GM12891 (cell line): ENCODE measurements around the gene RILP.

ENCODE experiments used
- DNase-seq: peaks from one replicate; pipeline ENCODE4 v3.0.0; 2011; ENCODE audit warnings: low spot score; ENCODE audit not compliant: insufficient read length
- FAIRE-seq: peaks from 2 replicates; lab custom pipeline; 2011; peaks lifted over from hg19 to GRCh38; lab: Jason Lieb, UNC
- PAX5 ChIP-seq: IDR thresholded peaks from 2 replicates; pipeline ENCODE4 v1.6.1; 2011; ENCODE audit warnings: low read length, moderate library complexity, mild to moderate bottlenecking; ENCODE audit not compliant: insufficient read depth, severe bottlenecking
- POLR2A ChIP-seq: IDR thresholded peaks from 2 replicates; pipeline ENCODE4 v1.6.1; 2011; ENCODE audit warnings: low read depth, low read length, control low read depth
- POLR2AphosphoS5 ChIP-seq: IDR thresholded peaks from 2 replicates; pipeline ENCODE4 v1.6.1; 2011; ENCODE audit warnings: low read depth, low read length, control low read depth
- POU2F2 ChIP-seq: IDR thresholded peaks from 2 replicates; pipeline ENCODE4 v1.6.1; 2011; ENCODE audit warnings: low read depth, mild to moderate bottlenecking, control low read depth, low read length, moderate library complexity
- SPI1 ChIP-seq: IDR thresholded peaks from 2 replicates; pipeline ENCODE4 v1.6.1; 2011; ENCODE audit warnings: low read depth, low read length, control low read depth
- TAF1 ChIP-seq: IDR thresholded peaks from 2 replicates; pipeline ENCODE4 v1.6.1; 2011; ENCODE audit warnings: low read depth, low read length, control low read depth

Gene RILP

GRCh38 chr17:1640329-1641064 lies 9.2 kb downstream of the RILP start:
- DNase-seq, result no peak
- FAIRE-seq, result no peak
- no peak for TF ChIP-seq PAX5

- FAIRE-seq (no peak), DNase-seq (no peak)
- TF ChIP-seq POLR2A (no peak), PAX5 (no peak), SPI1 (no peak), POU2F2 (no peak), POLR2AphosphoS5 (no peak)
Observed at GRCh38 chr17:1639549-1640180, 10.0 kb downstream of the RILP start.

- FAIRE-seq, result no peak
- TF ChIP-seq SPI1 (no peak), POU2F2 (no peak), PAX5 (no peak), POLR2A (no peak), TAF1 (no peak), POLR2AphosphoS5 (no peak)
Observed at GRCh38 chr17:1638624-1639300, 10.9 kb downstream of the RILP start.

GRCh38 chr17:1638171-1638590 lies 11.5 kb downstream of the RILP start:
- FAIRE-seq (no peak), DNase-seq (no peak)
- TF ChIP-seq POU2F2, result no peak
- TF ChIP-seq PAX5, result no peak
- TF ChIP-seq POLR2AphosphoS5, result no peak
- TF ChIP-seq SPI1, result no peak
- no peak for TF ChIP-seq POLR2A
- no peak for TF ChIP-seq TAF1

More at GRCh38 chr17:1638624-1639300, 10.9 kb downstream of the RILP start:
- DNase-seq, result no peak

GRCh38 chr17:1636732-1637285 lies 12.9 kb downstream of the RILP start:
- FAIRE-seq (no peak), DNase-seq (no peak)
- no peak for TF ChIP-seq TAF1
- TF ChIP-seq POU2F2, result no peak
- no peak for TF ChIP-seq PAX5
- TF ChIP-seq POLR2A, result no peak
- TF ChIP-seq POLR2AphosphoS5, result no peak
- TF ChIP-seq SPI1, result no peak

GRCh38 chr17:1635675-1636465 lies 13.8 kb downstream of the RILP start:
- TF ChIP-seq TAF1 (no peak), POU2F2 (no peak), PAX5 (no peak), POLR2AphosphoS5 (no peak), POLR2A (no peak), SPI1 (no peak)
- DNase-seq (no peak), FAIRE-seq (no peak)

- DNase-seq, result no peak
- TF ChIP-seq POLR2A (no peak), POLR2AphosphoS5 (no peak), SPI1 (no peak), TAF1 (no peak), POU2F2 (no peak), PAX5 (no peak)
- no peak for FAIRE-seq
Observed at GRCh38 chr17:1634841-1635650, 14.6 kb downstream of the RILP start.

GRCh38 chr17:1630662-1631061 lies 19.0 kb downstream of the RILP start:
- TF ChIP-seq POLR2A, result no peak
- peak; percentile 32; the same call in 1 of the 2 replicates for TF ChIP-seq SPI1
- no peak for TF ChIP-seq POLR2AphosphoS5
- no peak for TF ChIP-seq TAF1
- TF ChIP-seq PAX5, result no peak
- FAIRE-seq (peak; percentile 76), DNase-seq (no peak)
